HG03571 (cell line): Measurements from ENCODE around the gene SCNN1G.
"Not testable (repeated sequence)": the region's sequence is repeated elsewhere in the genome, so short reads cannot be mapped to it uniquely, and the experiment has no call there.

Experiments
- ATAC-seq: cut with Tn5 transposase; IDR thresholded peaks from one replicate; pipeline ENCODE4 v1.9.1; 2021; ENCODE audit not compliant: unreplicated experiment

SCNN1G gene, protein sequence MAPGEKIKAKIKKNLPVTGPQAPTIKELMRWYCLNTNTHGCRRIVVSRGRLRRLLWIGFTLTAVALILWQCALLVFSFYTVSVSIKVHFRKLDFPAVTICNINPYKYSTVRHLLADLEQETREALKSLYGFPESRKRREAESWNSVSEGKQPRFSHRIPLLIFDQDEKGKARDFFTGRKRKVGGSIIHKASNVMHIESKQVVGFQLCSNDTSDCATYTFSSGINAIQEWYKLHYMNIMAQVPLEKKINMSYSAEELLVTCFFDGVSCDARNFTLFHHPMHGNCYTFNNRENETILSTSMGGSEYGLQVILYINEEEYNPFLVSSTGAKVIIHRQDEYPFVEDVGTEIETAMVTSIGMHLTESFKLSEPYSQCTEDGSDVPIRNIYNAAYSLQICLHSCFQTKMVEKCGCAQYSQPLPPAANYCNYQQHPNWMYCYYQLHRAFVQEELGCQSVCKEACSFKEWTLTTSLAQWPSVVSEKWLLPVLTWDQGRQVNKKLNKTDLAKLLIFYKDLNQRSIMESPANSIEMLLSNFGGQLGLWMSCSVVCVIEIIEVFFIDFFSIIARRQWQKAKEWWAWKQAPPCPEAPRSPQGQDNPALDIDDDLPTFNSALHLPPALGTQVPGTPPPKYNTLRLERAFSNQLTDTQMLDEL

DNA sequence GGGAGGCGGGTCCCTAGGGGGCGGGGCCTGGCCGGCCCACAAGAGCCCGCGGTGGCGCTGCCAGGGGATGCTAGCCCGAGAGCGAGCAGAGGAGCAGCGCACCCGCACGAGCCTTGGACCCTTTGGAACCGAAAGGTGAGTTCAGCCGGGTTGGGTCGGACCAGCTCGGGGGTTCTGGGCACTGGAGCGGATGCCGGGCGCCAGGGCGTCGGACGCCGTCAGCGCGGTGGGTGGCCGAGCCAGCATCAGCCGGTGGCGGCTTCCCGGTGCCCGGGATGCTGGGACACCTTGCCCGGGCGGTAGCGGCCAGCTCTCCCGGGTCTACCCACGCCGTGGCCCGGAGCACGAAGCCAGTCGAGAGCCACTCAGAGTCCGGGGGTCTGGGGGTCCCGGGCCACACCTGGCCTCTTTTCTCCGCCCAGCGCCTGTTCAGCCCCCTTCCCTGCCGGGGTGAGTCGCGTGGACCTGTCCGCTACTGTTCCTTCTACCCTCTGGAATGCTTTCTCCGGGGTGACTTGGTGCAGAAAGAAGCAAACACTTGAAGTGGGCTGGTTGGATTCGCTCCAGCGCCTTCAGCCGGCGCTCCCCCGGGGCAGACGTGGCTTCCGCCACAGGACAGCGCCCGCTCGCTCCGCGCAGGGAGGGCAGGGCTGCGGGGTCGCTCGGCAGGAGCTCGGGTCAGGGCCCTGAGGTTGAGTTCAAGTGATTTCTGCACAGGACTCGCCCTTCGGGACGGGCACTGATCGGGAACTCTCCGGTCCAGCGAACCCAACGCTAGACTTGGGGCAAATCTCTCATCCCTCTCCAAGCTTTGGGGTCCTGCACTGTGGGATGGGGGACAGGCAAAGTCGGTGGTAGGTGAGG, at the start of gene SCNN1G:
SCNN1G (plus strand) TSS at position 67 of the 864 bp plus-strand sequence. CDS start 3,527 bp downstream, outside the sequence.
- ATAC-seq, result no peak

DNA sequence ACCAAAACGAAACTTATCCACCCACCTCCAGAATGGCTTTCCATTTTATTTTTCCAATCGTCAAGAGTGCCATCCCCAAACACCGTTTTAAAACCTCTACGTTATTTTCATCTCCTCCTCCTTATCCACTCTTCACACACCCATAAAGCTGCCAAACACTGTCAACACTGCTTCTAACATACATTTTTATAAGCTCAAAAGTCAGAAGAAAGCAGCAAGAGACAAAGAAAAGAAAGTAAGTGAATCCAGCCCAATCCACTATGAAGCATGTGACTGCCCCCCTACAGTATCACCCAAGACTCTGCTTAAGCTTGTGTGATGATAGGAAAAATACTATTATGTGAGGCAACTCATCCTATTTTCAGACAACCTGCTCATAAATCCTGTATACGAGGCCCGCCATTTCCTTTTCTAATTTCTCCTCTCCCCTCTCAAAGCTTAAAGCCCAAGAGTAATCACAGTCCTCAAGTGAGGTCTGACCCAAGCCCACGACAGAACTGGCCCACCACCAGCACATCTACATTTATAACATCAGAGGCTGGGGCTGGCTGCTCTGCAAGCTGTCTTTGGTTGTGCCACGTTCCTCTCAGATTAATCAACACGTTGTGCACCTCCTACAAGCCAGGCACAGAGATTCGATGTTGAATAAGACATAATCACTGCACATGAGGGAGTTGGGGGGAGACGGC, 49.6 kb upstream of the SCNN1G start:
- no peak for ATAC-seq

DNA sequence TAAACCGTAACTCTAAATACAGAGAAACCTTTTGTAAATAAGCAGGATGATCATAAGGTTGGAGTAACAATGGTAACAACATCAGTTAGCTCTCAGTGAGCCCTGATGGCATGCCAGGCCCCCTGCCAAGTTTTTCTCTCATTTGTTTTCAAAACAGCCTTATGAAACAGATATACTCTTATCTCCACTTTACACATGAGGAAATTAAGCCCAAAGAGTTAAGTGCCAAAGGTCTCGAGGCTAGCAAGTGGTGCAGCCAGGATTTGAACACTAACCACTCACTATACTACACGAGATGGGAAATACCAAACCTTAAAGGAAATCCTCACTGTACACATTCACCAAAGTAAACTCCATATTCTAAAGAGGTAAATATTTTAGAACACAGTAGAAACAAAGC, 48.3 kb upstream of the SCNN1G start:
- ATAC-seq, result no peak

DNA sequence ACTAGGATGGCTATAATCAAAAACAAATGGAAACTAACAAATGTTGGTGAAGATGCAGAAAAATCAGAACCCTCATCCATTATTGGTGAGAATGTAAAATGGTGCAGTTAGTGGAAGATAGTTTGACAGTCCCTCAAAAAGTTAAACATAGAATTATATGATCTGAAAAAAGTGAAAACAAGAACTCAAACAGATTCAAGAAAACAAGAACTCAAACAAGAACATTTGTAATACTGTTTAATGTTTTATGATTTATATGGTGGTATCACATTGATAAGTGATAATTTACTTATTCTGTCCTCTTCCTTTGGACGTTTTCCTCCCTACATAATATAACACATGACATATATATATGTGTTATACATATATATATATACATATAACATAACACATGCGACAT, 45.3 kb upstream of the SCNN1G start:
- no peak for ATAC-seq

DNA sequence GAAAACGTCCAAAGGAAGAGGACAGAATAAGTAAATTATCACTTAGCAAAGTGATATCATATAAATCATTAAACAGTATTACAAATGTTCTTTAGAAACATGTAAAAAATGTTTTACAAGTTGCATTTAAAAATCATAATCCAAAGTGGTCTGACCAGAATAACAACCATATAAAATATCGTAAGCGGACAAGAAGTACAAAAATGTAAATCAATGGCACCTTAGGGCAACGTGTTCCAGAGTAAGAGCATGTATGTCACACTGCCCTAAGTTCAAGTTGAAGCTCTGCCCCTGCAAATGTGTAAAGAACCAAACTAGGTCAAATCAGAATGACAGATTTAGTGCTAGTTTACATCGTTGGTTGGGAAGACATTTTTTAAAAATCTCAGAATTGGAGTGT, 44.7 kb upstream of the SCNN1G start:
- no peak for ATAC-seq

DNA sequence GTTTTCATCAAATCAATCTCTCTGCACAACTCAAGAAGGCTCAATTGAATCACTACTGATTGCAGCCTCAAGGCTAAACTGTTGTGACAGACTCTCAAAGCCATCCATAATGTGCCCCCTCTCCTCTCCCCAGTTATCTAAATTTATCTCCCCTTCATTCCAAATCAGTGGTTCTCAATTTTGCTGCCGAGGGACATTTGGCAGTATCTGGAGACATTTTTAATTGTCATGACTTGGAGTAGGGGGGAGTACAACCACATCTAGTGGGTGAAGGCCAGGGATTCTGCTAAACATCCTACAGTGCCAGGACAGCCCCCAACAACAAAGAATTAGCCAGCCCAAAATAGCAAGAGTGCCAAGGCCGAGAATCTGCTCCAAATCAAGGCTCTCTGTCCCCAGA, 42.4 kb upstream of the SCNN1G start:
- no peak for ATAC-seq

DNA sequence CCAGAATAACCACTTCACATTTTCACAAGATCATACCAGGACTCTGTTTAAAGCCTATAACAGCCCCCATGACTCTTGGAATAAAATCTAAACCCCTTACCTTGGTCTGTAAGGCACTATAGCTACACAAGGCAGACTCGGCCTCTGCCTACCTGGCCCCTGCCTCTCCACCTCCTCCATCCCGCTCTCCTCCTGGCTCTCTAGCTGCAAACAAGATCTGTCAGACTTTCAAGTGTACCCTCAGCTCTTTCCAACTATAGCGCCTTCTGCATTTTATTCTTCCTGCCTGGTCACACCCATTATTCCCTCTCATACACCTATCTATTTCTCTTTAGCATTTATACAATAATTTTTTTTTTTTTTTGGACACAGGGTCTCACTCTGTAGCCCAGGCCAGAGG, 41.5 kb upstream of the SCNN1G start:
- ATAC-seq, result no peak

DNA sequence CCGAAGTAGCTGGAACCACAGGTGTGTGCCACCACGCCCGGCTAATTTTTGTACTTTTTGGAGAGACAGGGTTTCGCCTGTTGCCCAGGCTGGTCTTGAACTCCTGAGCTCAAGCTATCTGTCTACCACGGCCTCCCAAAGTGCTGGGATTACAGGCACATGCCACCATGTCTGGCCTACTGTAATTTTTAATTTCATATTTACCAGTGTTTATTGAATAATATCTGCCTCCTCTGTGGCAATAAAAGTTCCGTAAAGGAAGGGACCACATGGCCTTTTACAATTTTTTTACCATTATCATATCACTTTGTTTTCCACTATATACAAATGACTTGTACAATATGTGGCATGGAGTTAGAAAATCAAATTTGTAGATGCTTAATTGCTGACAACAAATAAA, 41.0 kb upstream of the SCNN1G start:
- no peak for ATAC-seq

DNA sequence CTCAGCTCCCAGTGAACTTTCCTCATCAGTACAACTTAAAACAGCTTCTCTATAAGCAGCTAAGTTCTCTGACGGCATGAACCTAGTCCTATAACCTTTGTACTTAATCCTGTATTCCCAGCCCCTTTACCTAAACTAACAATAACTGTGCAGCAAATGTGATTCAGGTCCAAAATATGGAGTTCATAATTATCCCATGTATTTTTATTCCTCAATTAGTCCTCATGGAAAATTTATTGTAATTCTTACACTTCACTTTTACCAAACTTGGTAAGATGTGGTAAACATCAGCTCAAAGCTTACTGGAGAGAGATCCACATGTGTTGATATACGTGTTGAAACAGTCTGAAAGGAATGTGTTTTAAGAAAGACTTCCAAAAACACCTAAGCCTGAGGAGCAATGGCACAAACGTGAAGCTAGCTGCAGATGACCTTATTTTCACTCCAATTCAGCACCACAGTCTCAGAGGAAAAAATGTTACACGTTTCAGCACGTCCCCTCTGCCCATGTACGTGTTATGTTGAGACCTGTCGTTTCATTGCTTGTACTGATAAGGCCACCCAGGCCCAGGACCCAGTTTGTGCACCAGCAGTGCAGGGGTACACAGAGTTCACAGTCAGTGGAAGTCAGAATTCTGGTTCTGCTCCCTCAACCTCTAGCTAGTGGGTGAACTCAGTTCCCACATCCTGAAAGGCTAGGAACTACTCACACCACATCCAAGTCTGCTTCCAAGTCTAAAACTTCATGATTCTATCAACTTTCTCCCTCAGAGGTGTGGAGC, 40.4 kb upstream of the SCNN1G start:
- ATAC-seq, result no peak

DNA sequence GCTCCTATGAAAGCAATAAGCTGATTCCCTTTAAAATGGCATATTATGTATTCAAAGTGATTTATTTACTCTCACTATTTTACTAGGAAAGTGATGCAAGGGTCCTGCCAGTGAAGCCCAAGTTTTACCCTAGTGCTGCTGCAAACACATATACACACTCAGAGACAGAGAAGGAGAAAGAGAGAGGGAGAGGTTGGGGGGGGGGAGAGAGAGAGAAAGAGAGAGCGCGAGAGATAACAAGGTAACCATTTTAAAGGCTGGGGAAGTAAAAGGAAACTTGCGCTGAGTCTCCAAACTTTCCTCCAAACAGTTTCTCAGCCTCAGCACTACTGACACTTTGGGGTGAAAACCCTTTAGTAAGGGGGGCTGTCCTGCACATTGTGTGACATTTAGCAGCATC, 39.2 kb upstream of the SCNN1G start:
- ATAC-seq, result no peak

DNA sequence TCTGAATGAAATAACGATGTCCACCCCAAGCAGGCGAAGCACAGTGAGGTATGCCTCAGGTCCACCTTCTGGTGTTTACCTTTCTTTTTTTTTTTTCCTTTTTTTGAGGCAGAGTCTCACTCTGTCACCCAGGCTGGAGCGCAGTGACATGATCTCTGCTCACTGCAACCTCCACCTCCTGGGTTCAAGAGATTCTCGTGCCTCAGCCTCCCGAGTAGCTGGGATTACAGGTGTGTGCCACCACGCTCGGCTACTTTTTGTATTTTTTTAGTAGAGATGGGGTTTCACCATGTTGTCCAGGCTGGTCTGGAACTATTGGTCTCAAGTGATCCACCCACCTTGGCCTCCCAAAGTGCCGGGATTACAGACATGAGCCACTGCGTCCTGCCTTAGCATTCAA, 38.2 kb upstream of the SCNN1G start:
- ATAC-seq, result not testable (repeated sequence)

DNA sequence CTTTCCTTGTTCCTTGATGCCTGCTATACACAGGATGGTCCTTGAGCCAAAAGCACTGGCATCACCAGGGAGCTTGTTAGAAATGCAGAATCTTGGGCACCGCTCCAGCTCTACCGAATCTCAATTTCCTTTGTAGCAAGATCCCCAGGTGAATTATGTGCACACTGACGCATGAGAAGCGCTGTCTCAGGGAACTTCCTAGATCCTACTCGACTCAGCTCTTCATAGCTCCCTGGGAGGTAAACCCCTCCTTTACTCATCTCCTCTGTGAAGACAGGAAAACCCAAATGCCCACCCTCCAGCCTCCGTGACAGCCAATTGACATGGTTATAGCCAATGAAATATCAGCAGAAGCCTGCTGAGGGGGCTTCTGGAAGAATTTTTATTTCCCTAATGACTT, 37.4 kb upstream of the SCNN1G start:
- ATAC-seq, result no peak

DNA sequence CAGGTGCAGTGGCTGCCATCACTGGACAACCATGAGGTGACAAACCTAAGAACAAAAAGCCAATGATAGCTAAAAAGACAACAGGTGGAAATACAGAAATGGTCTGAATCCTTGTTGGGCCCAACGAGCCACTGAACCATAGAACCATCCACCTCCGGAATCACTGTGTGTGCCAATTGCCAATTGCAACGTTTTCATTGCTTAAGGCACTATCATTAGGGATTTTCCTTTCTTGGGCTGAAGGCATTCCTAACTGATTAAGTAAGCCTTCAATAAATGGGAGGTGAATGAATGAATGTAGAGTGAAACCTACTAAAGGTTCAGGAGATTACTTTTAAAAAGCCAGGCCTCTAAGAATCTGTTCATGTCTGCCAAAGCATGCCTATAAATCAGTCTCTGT, 36.9 kb upstream of the SCNN1G start:
- ATAC-seq, result no peak

DNA sequence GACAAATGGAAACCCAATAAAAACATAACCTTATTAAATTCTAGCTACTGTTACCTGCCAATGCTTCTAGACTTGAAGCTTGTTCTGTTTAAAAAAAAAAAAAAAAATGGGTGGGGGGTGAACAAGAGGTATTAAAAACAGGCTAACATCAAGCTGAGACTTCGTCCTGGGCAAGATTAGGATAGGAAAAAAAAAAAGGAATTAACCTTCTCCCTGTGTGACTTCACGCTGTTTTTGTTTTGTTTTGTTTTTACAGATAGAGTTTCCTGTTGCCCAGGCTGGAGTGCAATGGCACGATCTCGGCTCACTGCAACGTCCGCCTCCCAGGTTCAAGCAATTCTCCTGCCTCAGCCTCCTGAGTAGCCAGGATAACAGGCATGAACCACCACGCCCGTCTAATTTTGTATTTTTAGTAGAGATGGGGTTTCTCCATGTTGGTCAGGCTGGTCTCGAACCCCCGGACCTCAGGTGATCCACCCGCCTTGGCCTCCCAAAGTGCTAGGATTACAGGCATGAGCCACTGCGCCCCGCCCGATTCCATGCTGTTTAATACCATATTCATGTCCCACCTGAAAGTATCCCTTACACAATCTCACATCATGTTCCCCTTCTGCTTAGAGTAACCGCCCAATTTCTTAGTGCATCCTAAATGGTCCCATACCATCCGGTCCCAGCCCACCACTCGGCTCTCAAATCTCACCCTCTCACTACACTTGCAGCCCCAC, 35.5 kb upstream of the SCNN1G start:
- no peak for ATAC-seq

DNA sequence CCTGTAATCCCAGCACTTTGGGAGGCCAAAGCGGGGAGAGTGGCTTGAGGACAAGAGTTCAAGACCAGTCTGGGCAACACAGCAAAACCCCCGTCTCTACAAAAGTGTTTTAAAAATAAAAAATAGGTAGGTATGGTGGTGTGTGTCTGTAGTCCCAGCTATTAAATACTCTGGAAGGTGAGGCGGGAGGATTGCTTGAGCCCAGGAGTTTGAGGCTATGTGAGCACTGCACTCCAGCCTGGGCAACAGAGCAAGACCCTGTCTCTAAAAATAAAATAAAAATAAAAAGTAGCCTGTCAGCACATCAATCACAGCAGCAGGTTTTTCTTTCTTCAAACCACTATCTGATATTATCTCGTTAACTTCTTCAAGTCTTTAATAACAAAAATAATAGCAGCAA, 34.9 kb upstream of the SCNN1G start:
- no peak for ATAC-seq

DNA sequence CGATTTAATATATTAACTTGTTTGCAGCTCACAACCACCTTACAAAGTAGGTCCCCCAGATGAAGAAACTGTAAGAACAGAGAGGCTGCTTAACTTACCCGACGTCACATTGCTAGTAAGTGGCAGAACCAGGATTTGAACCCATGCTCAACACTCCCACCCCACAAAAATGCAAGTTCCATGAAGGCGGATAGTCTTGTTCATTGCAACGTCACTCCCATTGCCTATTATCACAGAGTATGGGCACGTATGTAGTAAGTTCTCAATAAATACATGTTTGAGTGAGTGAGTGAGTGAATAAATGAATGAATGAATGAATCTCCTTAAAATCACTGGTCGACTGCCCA, 34.4 kb upstream of the SCNN1G start:
- no peak for ATAC-seq

DNA sequence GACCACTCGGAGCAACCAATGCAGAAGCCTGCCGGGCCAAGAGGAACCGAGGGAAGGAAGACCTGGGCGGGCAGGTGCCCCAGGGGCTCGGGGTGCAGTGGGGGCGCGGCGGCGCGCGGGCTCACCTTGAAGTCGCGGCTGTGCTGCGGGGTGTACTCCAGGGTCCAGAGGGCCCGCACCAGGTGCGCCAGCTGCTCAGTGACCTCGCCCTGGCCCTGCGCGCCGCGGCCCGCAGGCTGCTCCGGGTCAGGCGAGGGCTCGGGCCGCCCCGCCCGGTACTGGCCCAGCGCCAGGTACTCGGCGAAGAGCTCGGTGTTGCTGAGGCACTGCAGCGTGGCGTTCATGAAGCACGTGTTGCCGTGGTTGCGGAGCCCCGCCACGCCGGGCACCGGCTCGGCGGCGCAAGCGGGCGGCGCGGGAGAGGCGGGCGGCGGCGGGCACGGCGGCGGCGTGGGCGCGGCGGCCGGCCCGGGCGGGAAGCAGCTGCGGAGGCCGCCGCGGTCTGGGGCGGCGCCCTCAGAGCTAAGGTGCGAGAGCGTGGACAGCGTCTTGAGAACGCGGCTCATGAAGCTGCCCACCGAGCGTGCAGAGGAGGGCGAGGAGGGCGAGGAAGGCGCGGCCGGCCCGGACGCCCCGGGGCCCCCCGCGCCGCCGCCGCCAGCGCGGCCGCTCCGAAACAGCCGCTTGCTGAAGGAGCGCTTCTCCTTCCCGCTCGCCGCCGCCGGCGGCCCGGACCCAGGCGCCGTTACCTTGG, 33.9 kb upstream of the SCNN1G start:
- ATAC-seq, result peak; percentile 45

DNA sequence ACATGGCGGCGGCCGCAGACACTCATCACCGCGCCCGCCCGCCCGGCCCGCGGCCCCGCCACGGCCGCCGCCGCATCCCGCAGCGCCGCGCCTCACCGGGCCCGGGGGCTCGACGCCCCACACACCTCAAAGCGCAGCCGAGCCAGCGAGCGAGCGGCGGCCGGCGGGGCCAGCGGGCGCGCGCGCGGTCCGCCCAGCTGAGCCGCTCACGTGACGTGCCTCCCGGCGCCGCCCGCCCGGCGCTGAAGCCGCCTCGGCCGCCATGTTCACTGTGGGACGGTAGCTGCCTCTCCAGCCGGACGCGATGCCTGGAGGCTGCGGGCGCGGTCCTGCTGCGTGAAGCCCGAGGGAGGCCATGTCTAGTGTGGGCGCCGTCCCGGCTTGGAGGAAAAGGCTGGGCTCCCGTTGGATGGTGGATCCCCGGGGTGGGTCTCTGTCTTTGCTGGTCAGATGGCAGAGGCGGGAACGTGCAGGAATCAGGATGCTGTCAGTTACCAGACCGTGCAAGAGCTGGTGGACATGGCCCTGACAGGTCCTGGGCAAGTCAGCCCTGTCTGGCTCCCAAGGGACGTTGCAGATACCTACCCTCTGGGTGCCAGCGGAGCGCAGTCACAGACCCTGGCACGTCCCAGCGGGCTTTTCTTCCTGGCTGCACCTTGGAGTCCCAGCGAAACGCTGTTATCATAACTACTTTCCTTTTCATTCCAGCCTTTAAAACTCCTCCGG, 33.1 kb upstream of the SCNN1G start, which contains the start of gene USP31:
USP31 (minus strand) TSS at position 186 of the 726 bp plus-strand sequence; CDS start at position 4, 182 bp downstream.
- ATAC-seq, result peak; percentile 88
